Measurements from ENCODE around the gene EPS15. TPM values are rescaled to one million over a fixed set of nuclear protein-coding genes. Genes with fewer than 3 reads are reported as not detected.
A peak's percentile ranks its signal among the peaks of the same experiment; 100 is the strongest.

Gene EPS15
- total RNA-seq, 5 donors from 2014 or later (not counting 1 experiment from before 2014, with no cell fraction given) = 61.0 to 76.1 (median 75.2) TPM

GRCh38 chr1:51549016-51549619 lies 30.1 kb upstream of the EPS15 start:
- Mint-ChIP-seq H3K4me3 (peak overlapping the region in 1 of 3 donors; percentile 4), H3K27me3 (no peaks in the 10 kb centered on the region), H3K9me3 (no peaks in the 10 kb centered on the region), H3K27ac (peak overlapping the region; percentile 79 to 83), H3K36me3 (no peaks in the 10 kb centered on the region), H3K4me1 (peaks cover 11 to 14% (median 13%) of the 10 kb centered on the region in 3 donors)
- ChIA-PET POLR2A (no interaction called here), CTCF (no interaction called here)
- peak in 1 of 35 experiments; percentile 17 for DNase-seq
- no peak overlapping the region for H3K4me3 ChIP-seq (ENCODE audit: control insufficient read depth in 1 of 2, extremely low read depth in 1 of 2, low read length in 1 of 2)
- whole genome bisulfite sequencing (ENCODE audit: insufficient coverage) = 48% methylated on average over 3 of the region's 3 CpGs
- H3K36me3 ChIP-seq (ENCODE audit: control insufficient read depth in 2 of 2, extremely low read depth in 1 of 2, insufficient read depth in 1 of 2, low read length in 1 of 2) = no peaks in the 10 kb centered on the region
- no peaks in the 10 kb centered on the region for H3K9me3 ChIP-seq
- ATAC-seq (replicated peaks in 1 of 4) = peak; percentile 55 to 66 (median 62)
- H3K27ac ChIP-seq (ENCODE audit: low read length) = no peak overlapping the region
- H3K4me1 ChIP-seq (ENCODE audit: control insufficient read depth in 1 of 2, extremely low read depth in 1 of 2, insufficient read depth in 2 of 2, low read length in 2 of 2) = peaks cover 5 to 8% of the 10 kb centered on the region in 2 experiments
- no peaks in the 10 kb centered on the region for H3K27me3 ChIP-seq (replicated peaks in 1 of 2; ENCODE audit: control insufficient read depth in 2 of 2, extremely low read depth in 1 of 2, insufficient read depth in 2 of 2, low read length in 1 of 2)

- no peaks in the 10 kb centered on the region for H3K36me3 Mint-ChIP-seq
- CTCF ChIA-PET = no interaction called here
- ATAC-seq (replicated peaks in 1 of 4) = no peak
- H3K4me3 Mint-ChIP-seq = no peak overlapping the region
- no peak overlapping the region for H3K27ac Mint-ChIP-seq
- no peak for DNase-seq
- H3K36me3 ChIP-seq (ENCODE audit: control insufficient read depth in 2 of 2, extremely low read depth in 1 of 2, insufficient read depth in 1 of 2, low read length in 1 of 2) = no peaks in the 10 kb centered on the region
- peaks cover 6 to 7% (median 7%) of the 10 kb centered on the region in 3 donors for H3K4me1 Mint-ChIP-seq
- no peak overlapping the region for H3K4me3 ChIP-seq (ENCODE audit: control insufficient read depth in 1 of 2, extremely low read depth in 1 of 2, low read length in 1 of 2)
- H3K9me3 ChIP-seq = no peaks in the 10 kb centered on the region
- POLR2A ChIA-PET = no interaction called here
- WGBS (ENCODE audit: insufficient coverage) = no CpG with 5 or more reads among the region's 2 CpGs
- H3K27ac ChIP-seq (ENCODE audit: low read length) = no peak overlapping the region
- H3K9me3 Mint-ChIP-seq = no peaks in the 10 kb centered on the region
- H3K4me1 ChIP-seq (ENCODE audit: control insufficient read depth in 1 of 2, extremely low read depth in 1 of 2, insufficient read depth in 2 of 2, low read length in 2 of 2) = peaks cover 3 to 6% of the 10 kb centered on the region in 2 experiments
- no peaks in the 10 kb centered on the region for H3K27me3 Mint-ChIP-seq
- no peaks in the 10 kb centered on the region for H3K27me3 ChIP-seq (replicated peaks in 1 of 2; ENCODE audit: control insufficient read depth in 2 of 2, extremely low read depth in 1 of 2, insufficient read depth in 2 of 2, low read length in 1 of 2)
Measured at GRCh38 chr1:51543858-51544257, 24.8 kb upstream of the EPS15 start.

DNA sequence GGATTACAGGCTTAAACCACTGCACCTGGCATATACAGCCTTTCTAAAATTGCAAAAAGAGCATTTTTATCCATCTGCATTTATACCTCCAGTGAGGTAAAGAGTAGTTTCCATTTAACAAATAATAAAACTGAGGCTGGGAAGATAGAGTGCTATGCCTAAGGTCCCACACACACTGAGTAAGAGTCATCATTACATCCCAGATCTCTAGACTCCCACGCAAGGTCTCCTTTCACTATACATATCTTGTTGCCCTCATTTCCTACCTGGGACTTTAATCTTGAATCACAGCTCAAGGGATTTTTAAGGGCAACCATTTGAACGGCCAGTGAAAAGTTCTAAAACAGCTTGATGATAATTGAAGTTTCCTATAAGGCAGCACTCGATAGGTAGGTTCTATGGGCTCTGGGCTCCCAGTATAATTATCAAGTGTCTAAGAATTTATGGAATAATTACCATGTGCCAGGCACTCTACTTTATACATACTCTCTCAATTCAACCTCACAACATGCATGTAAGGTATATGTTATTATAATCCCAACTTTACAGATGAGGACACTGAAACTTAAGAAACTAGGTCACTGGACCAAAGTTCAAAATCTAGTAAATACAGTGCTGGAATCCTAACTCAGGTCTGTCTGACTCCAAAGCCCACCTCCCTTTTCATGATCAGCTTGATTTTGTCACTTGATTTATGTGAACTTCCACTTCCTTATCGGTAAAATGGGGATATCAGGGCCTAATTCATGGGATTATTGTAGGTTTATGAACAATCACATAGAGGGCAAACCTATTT lies 23.3 kb upstream of the EPS15 start:
- H3K27me3 ChIP-seq (replicated peaks in 1 of 2; ENCODE audit: control insufficient read depth in 2 of 2, extremely low read depth in 1 of 2, insufficient read depth in 2 of 2, low read length in 1 of 2) = no peaks in the 10 kb centered on the region
- WGBS (ENCODE audit: insufficient coverage) = no CpG with 5 or more reads among the region's 4 CpGs
- H3K36me3 Mint-ChIP-seq = no peaks in the 10 kb centered on the region
- H3K27ac Mint-ChIP-seq = no peak overlapping the region
- no peaks in the 10 kb centered on the region for H3K9me3 ChIP-seq
- no peak for ATAC-seq (replicated peaks in 1 of 4)
- no peaks in the 10 kb centered on the region for H3K36me3 ChIP-seq (ENCODE audit: control insufficient read depth in 2 of 2, extremely low read depth in 1 of 2, insufficient read depth in 1 of 2, low read length in 1 of 2)
- CTCF ChIA-PET = no interaction called here
- POLR2A ChIA-PET = no interaction called here
- H3K4me3 ChIP-seq (ENCODE audit: control insufficient read depth in 1 of 2, extremely low read depth in 1 of 2, low read length in 1 of 2) = no peak overlapping the region
- H3K4me1 ChIP-seq (ENCODE audit: control insufficient read depth in 1 of 2, extremely low read depth in 1 of 2, insufficient read depth in 2 of 2, low read length in 2 of 2) = no peaks in the 10 kb centered on the region
- no peaks in the 10 kb centered on the region for H3K27me3 Mint-ChIP-seq
- no peaks in the 10 kb centered on the region for H3K4me1 Mint-ChIP-seq
- no peak overlapping the region for H3K27ac ChIP-seq (ENCODE audit: low read length)
- H3K4me3 Mint-ChIP-seq = no peak overlapping the region
- no peaks in the 10 kb centered on the region for H3K9me3 Mint-ChIP-seq
- no peak for DNase-seq

GRCh38 chr1:51541313-51542050 lies 22.4 kb upstream of the EPS15 start:
- Mint-ChIP-seq H3K36me3 (no peaks in the 10 kb centered on the region), H3K4me1 (no peaks in the 10 kb centered on the region), H3K4me3 (no peak overlapping the region), H3K9me3 (no peaks in the 10 kb centered on the region), H3K27ac (no peak overlapping the region), H3K27me3 (no peaks in the 10 kb centered on the region)
- no peak for DNase-seq
- CTCF ChIA-PET = no interaction called here
- no peaks in the 10 kb centered on the region for H3K36me3 ChIP-seq (ENCODE audit: control insufficient read depth in 2 of 2, extremely low read depth in 1 of 2, insufficient read depth in 1 of 2, low read length in 1 of 2)
- POLR2A ChIA-PET = interaction anchor here (0.5 to 0.6 kb wide), 2 partner anchors 37 to 185 kb away, joined by 4 to 7 read pairs; no protein-coding TSS in a partner anchor
- no peak for ATAC-seq (replicated peaks in 1 of 4)
- whole genome bisulfite sequencing (ENCODE audit: insufficient coverage) = no CpG with 5 or more reads among the region's 2 CpGs
- H3K4me3 ChIP-seq (ENCODE audit: control insufficient read depth in 1 of 2, extremely low read depth in 1 of 2, low read length in 1 of 2) = no peak overlapping the region
- no peak overlapping the region for H3K27ac ChIP-seq (ENCODE audit: low read length)
- H3K27me3 ChIP-seq (replicated peaks in 1 of 2; ENCODE audit: control insufficient read depth in 2 of 2, extremely low read depth in 1 of 2, insufficient read depth in 2 of 2, low read length in 1 of 2) = no peaks in the 10 kb centered on the region
- H3K9me3 ChIP-seq = no peaks in the 10 kb centered on the region
- H3K4me1 ChIP-seq (ENCODE audit: control insufficient read depth in 1 of 2, extremely low read depth in 1 of 2, insufficient read depth in 2 of 2, low read length in 2 of 2) = no peaks in the 10 kb centered on the region

DNA sequence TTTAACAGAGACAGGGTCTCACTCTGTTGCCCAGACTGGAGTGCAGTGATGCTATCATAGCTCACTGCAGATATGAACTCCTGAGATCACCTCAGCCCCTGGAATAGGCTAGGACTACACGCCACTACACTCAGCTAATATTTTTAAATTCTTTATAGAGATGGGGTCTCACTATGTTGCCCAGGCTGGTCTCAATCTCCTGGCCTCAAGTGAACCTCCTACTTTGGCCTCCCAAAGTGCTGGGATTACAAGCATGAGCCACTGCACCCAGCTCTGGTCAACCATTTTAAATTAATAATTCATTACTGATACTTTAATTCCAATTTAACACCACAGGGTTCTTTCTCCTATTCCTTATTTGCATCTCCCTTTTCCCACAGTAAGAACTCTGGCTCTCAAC lies 18.5 kb upstream of the EPS15 start:
- Histone ChIP-seq H3K4me1 (ENCODE audit: control insufficient read depth in 1 of 2, extremely low read depth in 1 of 2, insufficient read depth in 2 of 2, low read length in 2 of 2) (no peaks in the 10 kb centered on the region), H3K27ac (ENCODE audit: low read length) (no peak overlapping the region), H3K4me3 (ENCODE audit: control insufficient read depth in 1 of 2, extremely low read depth in 1 of 2, low read length in 1 of 2) (no peak overlapping the region), H3K36me3 (ENCODE audit: control insufficient read depth in 2 of 2, extremely low read depth in 1 of 2, insufficient read depth in 1 of 2, low read length in 1 of 2) (no peaks in the 10 kb centered on the region), H3K9me3 (no peaks in the 10 kb centered on the region), H3K27me3 (replicated peaks in 1 of 2; ENCODE audit: control insufficient read depth in 2 of 2, extremely low read depth in 1 of 2, insufficient read depth in 2 of 2, low read length in 1 of 2) (no peaks in the 10 kb centered on the region)
- Mint-ChIP-seq H3K27me3 (no peaks in the 10 kb centered on the region), H3K27ac (no peak overlapping the region), H3K4me3 (no peak overlapping the region), H3K9me3 (no peaks in the 10 kb centered on the region), H3K36me3 (no peaks in the 10 kb centered on the region), H3K4me1 (peaks cover 0 to 11% (median 10%) of the 10 kb centered on the region in 3 donors)
- ChIA-PET CTCF (no interaction called here), POLR2A (interaction anchor here in 1 of 2 donors (0.5 kb wide), 1 partner anchor 9 kb away, joined by 3 read pairs; no protein-coding TSS in a partner anchor)
- WGBS (ENCODE audit: insufficient coverage) = no CpG with 5 or more reads among the region's 1 CpG
- DNase-seq = no peak
- no peak for ATAC-seq (replicated peaks in 1 of 4)

DNA sequence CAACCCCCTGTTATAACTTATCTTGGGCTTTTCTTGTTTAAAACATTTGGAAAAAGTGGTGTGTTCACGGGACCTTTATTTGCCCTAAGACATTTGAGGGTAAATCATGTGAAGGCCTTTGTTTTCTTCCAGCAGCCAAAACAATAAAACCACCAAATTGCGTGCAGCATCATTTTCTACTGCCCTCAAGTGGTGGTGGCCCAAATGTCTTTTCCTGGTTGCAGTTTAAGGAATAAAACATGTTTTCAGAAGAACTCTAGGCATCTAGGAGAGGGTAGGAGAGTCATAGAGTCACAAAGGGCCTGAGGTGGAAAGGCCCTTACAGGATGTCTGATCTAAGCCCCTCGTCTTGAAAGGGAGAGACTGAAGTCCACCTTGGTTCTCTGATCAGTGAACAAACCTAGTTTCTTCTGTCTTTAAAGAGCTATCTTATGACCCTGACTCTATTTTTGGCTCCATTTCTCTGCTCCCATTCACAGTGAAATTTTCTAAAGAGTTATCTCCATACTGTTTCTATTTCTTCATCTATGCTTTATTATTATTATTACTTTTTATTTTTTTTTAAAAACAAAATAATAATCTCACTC lies 16.0 kb upstream of the EPS15 start:
- H3K27ac ChIP-seq (ENCODE audit: low read length) = peak overlapping the region; percentile 2
- POLR2A ChIA-PET = no interaction called here
- H3K4me3 Mint-ChIP-seq = no peak overlapping the region
- WGBS (ENCODE audit: insufficient coverage) = no CpG with 5 or more reads among the region's 3 CpGs
- no peaks in the 10 kb centered on the region for H3K27me3 Mint-ChIP-seq
- peak overlapping the region; percentile 68 to 73 for H3K27ac Mint-ChIP-seq
- DNase-seq (peak in 27 of 35 experiments; percentile 11 to 66 (median 27)), ATAC-seq (replicated peaks in 1 of 4) (peak in 2 of 4 experiments; percentile 41 to 48)
- H3K4me1 Mint-ChIP-seq = peaks cover 0 to 11% (median 10%) of the 10 kb centered on the region in 3 donors
- no peaks in the 10 kb centered on the region for H3K27me3 ChIP-seq (replicated peaks in 1 of 2; ENCODE audit: control insufficient read depth in 2 of 2, extremely low read depth in 1 of 2, insufficient read depth in 2 of 2, low read length in 1 of 2)
- no peak overlapping the region for H3K4me3 ChIP-seq (ENCODE audit: control insufficient read depth in 1 of 2, extremely low read depth in 1 of 2, low read length in 1 of 2)
- no peaks in the 10 kb centered on the region for H3K9me3 ChIP-seq
- H3K36me3 Mint-ChIP-seq = no peaks in the 10 kb centered on the region
- no peaks in the 10 kb centered on the region for H3K4me1 ChIP-seq (ENCODE audit: control insufficient read depth in 1 of 2, extremely low read depth in 1 of 2, insufficient read depth in 2 of 2, low read length in 2 of 2)
- CTCF ChIA-PET = interaction anchor here (0.6 to 1.2 kb wide), 9 partner anchors 16 to 107 kb away, joined by 3 to 8 read pairs (median 4); no protein-coding TSS in a partner anchor
- no peaks in the 10 kb centered on the region for H3K9me3 Mint-ChIP-seq
- H3K36me3 ChIP-seq (ENCODE audit: control insufficient read depth in 2 of 2, extremely low read depth in 1 of 2, insufficient read depth in 1 of 2, low read length in 1 of 2) = no peaks in the 10 kb centered on the region

All from T-cell (primary cell).